WERI-Rb-1 (cell line): ENCODE data around the gene SNX1.
"Not testable (repeated sequence)": the region's sequence is repeated elsewhere in the genome, so short reads cannot be mapped to it uniquely, and the experiment has no call there.

Experiments
- DNase-seq: peaks from one replicate; pipeline ENCODE4 v3.0.0-alpha.2; 2020
- H3K27ac ChIP-seq: fragments of 250-450 bp; sonication (Bioruptor Pico); 2 replicates; pipeline ENCODE4 v1.5.1; 2020; ENCODE audit warnings: mild to moderate bottlenecking, moderate library complexity
- H3K27me3 ChIP-seq: fragments of 250-450 bp; sonication (Bioruptor Pico); 2 replicates; pipeline ENCODE4 v1.5.1; 2021; ENCODE audit warnings: mild to moderate bottlenecking, low read depth, moderate library complexity; ENCODE audit not compliant: insufficient read depth, severe bottlenecking
- H3K36me3 ChIP-seq: fragments of 250-450 bp; sonication (Bioruptor Pico); 2 replicates; pipeline ENCODE4 v1.5.1; 2020; ENCODE audit warnings: mild to moderate bottlenecking, moderate library complexity
- H3K4me3 ChIP-seq: 2 replicates; pipeline ENCODE4 v1.5.1; 2011; ENCODE audit warnings: low read depth, mild to moderate bottlenecking, control low read depth, low read length
- H3K9me3 ChIP-seq: fragments of 250-450 bp; sonication (Bioruptor Pico); 2 replicates; pipeline ENCODE4 v1.5.1; 2021; ENCODE audit warnings: mild to moderate bottlenecking, moderate library complexity; ENCODE audit not compliant: severe bottlenecking
- CTCF ChIP-seq: IDR thresholded peaks from 2 replicates; pipeline ENCODE4 v1.5.1; 2011; ENCODE audit warnings: low read depth, mild to moderate bottlenecking, control low read depth, inconsistent platforms, low read length

SNX1 gene

GRCh38 chr15:64099379-64099778 is 3.6 kb downstream of the SNX1 start:
- DNase-seq, result no peak
- no peak for TF ChIP-seq CTCF
- no peaks in the 10 kb centered on the region for H3K9me3 ChIP-seq
- H3K36me3 ChIP-seq, result peaks cover 19% of the 10 kb centered on the region
- H3K4me3 ChIP-seq, result no peak overlapping the region
- H3K27ac ChIP-seq, result no peak overlapping the region
- no peaks in the 10 kb centered on the region for H3K27me3 ChIP-seq

DNA sequence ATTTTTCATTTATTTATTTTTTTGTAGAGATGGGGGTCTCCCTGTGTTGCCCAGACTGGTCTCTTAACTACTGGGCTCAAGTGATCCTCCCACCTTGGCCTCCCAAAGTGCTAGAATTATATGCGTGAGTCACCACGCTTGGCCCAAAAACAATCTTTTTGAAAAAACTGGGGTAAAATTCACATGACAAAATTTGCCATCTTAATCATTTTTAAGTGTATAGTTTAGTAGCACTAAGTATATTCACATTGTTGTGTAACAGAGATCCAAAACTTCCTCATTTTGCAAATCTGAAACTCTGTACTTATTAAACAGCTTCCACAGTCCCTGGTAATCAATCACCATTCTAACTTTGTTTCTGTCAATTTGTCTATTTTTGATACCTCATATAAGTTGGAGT is 5.2 kb downstream of the SNX1 start:
- DNase-seq, result no peak
- Histone ChIP-seq H3K27me3 (no peaks in the 10 kb centered on the region), H3K9me3 (no peaks in the 10 kb centered on the region), H3K4me3 (no peak overlapping the region), H3K36me3 (peaks cover 18% of the 10 kb centered on the region), H3K27ac (no peak overlapping the region)
- no peak for TF ChIP-seq CTCF

DNA sequence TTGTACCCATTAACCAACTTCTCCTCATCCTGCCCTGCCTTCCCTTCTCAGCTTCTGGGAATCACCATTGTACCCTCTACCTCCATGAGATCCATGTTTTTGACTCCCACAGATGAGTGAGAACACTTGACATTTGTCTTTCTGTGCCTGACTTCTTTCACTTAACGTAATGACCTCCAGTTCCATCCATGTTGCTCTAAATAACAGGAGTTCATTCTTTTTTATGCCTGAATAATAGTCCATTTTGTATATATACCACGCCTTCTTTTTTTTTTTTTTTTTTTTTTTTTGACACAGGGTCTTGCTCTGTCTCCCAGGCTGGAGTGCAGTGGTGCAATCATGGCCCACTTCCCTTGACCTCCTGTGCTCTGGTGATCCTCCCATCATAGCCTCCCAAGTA is 6.7 kb downstream of the SNX1 start:
- DNase-seq, result no peak
- no peak overlapping the region for H3K4me3 ChIP-seq
- H3K27ac ChIP-seq, result no peak overlapping the region
- no peak for TF ChIP-seq CTCF
- peaks cover 21% of the 10 kb centered on the region for H3K36me3 ChIP-seq
- no peaks in the 10 kb centered on the region for H3K9me3 ChIP-seq
- H3K27me3 ChIP-seq, result no peaks in the 10 kb centered on the region

GRCh38 chr15:64105113-64105704 is 9.4 kb downstream of the SNX1 start:
- no peak for TF ChIP-seq CTCF

DNA sequence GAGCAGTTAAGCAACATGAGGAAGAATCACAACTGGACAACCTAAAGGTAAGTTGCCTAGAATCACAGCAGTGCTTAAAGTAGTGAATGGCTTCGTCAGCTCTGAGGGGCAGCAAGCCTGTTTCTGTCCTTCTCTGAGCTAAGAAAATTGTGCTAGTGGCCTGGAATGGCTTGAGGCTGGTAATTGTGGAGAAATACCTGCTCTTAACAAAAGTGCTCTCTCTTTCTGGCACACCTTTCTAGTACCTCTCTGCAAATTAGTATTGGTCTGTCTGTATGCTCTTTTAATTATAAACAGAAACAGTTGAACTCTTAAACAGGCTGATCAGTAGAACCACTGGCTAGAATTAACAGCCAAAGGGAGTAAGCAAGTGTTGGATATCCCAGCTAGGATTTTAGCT is 11.6 kb downstream of the SNX1 start:
- Histone ChIP-seq H3K27me3 (no peaks in the 10 kb centered on the region), H3K4me3 (no peak overlapping the region), H3K36me3 (peaks cover 10% of the 10 kb centered on the region), H3K9me3 (no peaks in the 10 kb centered on the region), H3K27ac (no peak overlapping the region)
- TF ChIP-seq CTCF, result no peak
- DNase-seq, result no peak

More at GRCh38 chr15:64105113-64105704, 9.4 kb downstream of the SNX1 start:
- DNase-seq, result no peak
- Histone ChIP-seq H3K27ac (no peak overlapping the region), H3K36me3 (peaks cover 14% of the 10 kb centered on the region), H3K4me3 (no peak overlapping the region), H3K9me3 (no peaks in the 10 kb centered on the region), H3K27me3 (no peaks in the 10 kb centered on the region)

GRCh38 chr15:64110108-64110701 is 14.4 kb downstream of the SNX1 start:
- not testable (repeated sequence) for DNase-seq, H3K27ac ChIP-seq, H3K4me3 ChIP-seq, H3K9me3 ChIP-seq, H3K27me3 ChIP-seq
- H3K36me3 ChIP-seq, result peaks cover 39% of the 10 kb centered on the region
